NT2/D1 (cell line): ENCODE results near the gene KCND3.

ENCODE experiments used
- SUZ12 ChIP-seq: IDR thresholded peaks from 2 replicates; pipeline ENCODE4 v1.6.1; 2011; ENCODE audit not compliant: insufficient read length, insufficient read depth; ENCODE audit errors: extremely low read depth
- ZNF274 ChIP-seq: IDR thresholded peaks from 2 replicates; pipeline ENCODE4 v1.6.1; 2011; ENCODE audit warnings: mild to moderate bottlenecking, low read depth, low read length

- TF ChIP-seq SUZ12: no peak
- no peak for TF ChIP-seq ZNF274
Measured at GRCh38 chr1:111943846-111944749, 45.4 kb downstream of the KCND3 start.
